RCC 7860 (cell line): ENCODE data around the gene TNFSF11.
A peak's percentile ranks its signal among the peaks of the same experiment; 100 is the strongest.

ENCODE experiments used
- DNase-seq: peaks from one replicate; pipeline ENCODE4 v3.0.0-alpha.2; 2015; ENCODE audit warnings: low spot score
- FAIRE-seq: peaks from 2 replicates; lab custom pipeline; 2012; peaks lifted over from hg19 to GRCh38; lab: Jason Lieb, UNC

Gene TNFSF11

DNA sequence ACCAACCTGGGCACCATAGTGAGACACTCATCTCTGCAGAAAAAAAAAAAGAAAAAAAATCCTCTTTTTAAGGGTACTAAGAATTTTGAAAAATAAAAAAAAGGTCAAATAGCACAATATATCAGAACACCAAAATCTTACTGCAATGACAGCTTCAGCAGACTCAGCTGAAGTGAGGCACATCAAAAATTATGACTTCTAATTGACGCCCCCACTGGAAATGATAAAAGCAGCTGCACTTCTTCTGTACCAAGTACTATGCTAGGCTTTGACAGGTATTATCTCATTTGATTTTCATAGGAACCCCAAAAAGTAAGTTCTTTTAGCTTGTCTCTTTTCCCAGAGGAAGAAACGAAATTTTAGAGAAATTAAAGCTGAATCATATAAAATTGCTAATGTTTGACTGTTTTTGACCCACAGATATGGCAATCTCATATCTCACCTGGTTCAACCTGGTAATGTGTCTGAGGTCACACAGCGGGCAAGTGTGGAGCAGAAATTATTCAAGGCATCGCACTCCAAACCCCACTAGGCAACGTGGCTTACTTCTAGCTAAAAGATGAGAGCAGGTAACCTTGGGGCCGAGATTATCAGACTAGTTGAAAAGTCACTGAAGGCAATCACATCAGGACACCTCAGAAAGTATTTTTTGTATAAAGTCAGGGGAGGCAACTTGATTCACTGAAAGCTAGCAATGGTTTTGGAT lies 78.1 kb downstream of the TNFSF11 start:
- DNase-seq (no peak), FAIRE-seq (no peak)

DNA sequence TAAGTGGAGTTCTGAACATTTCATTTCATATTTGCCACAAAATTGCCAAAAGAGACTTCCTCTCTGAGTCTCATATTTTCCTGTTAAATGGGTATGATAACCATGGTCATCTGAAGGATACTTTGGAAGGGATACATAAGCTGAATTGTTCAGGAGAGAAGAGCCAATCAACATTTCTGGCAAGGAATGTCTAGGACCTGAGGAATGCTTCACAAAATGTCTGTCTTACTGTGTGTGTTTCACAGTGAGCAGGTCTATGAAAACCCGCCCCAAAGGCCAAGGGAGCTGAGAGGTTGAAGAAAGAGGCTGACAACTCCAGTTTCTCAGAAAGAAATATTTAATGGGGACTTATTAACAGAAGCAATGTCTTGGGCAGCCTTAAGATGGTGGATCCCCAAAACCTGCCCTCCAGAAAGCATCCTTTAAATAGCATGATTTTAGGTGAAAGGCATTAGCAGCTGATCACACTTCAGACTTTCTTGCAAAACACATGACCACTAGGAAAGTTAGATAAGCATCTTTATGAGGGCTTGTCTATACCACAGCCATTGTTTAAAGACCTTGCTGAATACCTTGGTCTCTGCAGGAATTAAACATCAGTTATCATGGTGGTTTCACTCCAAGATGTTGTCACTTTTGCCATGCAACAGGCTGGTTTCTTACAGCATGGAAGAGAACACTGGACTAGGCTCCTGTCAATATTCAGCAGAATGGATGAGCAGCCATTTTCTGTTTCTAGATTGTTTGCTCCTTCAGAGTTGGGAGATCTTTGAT lies 78.9 kb downstream of the TNFSF11 start:
- no peak for DNase-seq
- no peak for FAIRE-seq

DNA sequence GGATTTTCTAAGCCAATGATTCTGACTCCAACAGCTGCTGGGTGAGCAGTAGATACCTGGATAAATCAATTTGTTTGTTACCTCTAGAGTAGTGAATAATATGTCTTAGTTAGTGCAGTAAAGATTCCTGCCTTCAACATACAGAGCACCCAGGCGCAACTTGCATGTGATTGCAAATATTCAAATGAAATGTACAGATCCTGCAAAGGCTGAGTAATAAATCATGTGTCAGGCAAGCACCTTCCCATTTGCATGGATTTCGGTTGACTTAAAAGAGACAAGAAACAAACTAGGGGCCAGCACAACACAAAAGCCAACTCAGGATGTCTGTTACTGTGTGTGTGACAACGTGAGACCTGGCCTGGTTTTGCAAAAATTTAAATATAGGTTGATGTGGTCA lies 79.7 kb downstream of the TNFSF11 start:
- FAIRE-seq = no peak
- DNase-seq = no peak

DNA sequence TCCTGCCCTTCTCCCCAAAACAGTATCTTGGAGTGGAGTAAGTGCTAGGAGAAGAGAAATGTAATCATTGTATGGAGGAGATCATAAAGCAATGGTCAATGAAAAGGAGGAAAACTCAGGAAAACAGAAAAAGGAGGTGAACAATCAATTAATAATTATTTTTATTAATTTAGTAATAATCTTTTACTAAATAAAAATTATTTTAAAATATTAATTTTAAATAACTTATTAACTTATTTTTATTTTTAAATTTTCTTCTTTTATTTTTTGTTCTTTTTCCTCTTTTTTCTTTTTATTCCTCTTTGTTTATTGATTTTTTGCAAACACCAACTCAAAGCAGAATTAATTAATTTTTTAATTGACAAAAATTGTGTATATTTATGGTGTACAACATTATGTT lies 80.3 kb downstream of the TNFSF11 start:
- FAIRE-seq (peak; percentile 47), DNase-seq (no peak)

DNA sequence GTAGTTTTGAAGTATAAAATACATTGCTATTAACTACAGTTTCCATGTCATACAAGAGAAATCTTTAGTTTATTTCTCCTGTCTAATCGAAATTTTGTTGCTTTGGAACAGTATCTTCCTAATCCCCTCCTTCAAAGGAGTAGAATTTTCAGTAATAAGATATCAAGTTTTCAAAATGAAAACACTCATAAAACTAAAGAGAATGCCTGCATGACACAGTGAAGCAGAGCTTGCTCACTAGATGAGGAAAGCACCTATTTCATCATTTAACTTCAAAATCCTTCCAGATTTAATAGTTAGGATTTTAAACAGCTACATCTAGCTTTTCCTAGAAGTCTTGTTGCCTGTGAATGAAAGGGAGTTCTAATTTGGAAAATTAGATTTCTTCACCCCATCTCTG lies 80.8 kb downstream of the TNFSF11 start:
- no peak for DNase-seq
- FAIRE-seq = no peak

DNA sequence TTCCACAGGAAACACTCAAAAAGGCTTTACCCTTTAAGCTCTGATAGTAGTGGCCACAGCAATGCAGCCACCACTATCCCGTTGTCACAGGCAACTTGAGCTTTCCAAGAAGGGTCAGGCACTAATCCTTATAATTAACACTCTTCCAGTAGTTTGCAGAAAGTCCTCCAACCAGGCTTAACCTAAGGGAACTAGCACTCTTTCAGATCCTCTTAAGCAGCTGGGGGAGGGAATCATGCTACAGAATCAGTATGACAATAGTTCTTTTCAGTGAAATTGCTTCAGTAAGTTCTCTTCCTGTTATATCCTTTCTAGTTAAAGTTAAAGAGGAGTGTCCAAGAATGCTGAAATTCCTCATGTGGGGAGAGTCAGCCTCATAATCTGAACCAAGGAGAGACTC lies 82.2 kb downstream of the TNFSF11 start:
- no peak for DNase-seq
- FAIRE-seq = no peak

DNA sequence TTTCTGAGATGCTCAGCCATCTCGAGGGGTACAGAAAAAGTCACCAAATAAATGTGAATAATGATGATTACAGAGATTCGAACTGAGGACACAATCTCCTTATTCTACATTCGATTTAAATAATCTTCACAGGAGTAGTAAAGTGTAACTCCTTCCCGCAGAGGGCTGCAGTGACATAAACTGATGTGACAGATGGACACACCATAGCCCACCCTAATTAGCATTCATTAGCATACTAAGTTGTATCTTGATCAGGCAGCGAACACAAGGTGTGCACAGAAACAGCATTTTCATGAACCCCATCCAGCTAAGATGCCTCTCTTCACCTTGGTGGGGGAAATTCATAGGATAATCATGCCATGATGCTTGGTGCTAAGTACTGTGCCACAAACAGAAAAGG lies 83.0 kb downstream of the TNFSF11 start:
- FAIRE-seq (no peak), DNase-seq (no peak)
